Trophoblast cell (in vitro differentiated cells and primary cell): ENCODE measurements around the gene AMPH.
A peak's percentile ranks its signal among the peaks of the same experiment; 100 is the strongest.
"Not testable (repeated sequence)": the region's sequence is repeated elsewhere in the genome, so short reads cannot be mapped to it uniquely, and the experiment has no call there.

ENCODE experiments used
- DNase-seq, 2 donors: peaks; one replicate each; pipeline ENCODE4 v3.0.0-alpha.2; 2016
- H2AFZ ChIP-seq: 2 replicates; pipeline ENCODE4 v1.6.1; 2013; ENCODE audit warnings: low read length, moderate library complexity, mild to moderate bottlenecking; ENCODE audit not compliant: insufficient read depth, poor library complexity
- H2AK5ac ChIP-seq: 2 replicates; pipeline ENCODE4 v1.6.1; 2013; ENCODE audit warnings: mild to moderate bottlenecking, low read length
- H2BK120ac ChIP-seq: 2 replicates; pipeline ENCODE4 v1.6.1; 2013; ENCODE audit warnings: low read length, mild to moderate bottlenecking, moderate library complexity; ENCODE audit not compliant: insufficient read depth, poor library complexity
- H2BK12ac ChIP-seq: 2 replicates; pipeline ENCODE4 v1.6.1; 2013; ENCODE audit warnings: mild to moderate bottlenecking, low read length, moderate library complexity
- H2BK5ac ChIP-seq: 2 replicates; pipeline ENCODE4 v1.6.1; 2013; ENCODE audit warnings: low read length, low read depth, moderate library complexity, mild to moderate bottlenecking; ENCODE audit not compliant: poor library complexity
- H3K14ac ChIP-seq: 2 replicates; pipeline ENCODE4 v1.6.1; 2013; ENCODE audit warnings: mild to moderate bottlenecking, low read length
- H3K18ac ChIP-seq: 2 replicates; pipeline ENCODE4 v1.6.1; 2013; ENCODE audit warnings: mild to moderate bottlenecking, low read length
- H3K23ac ChIP-seq: 2 replicates; pipeline ENCODE4 v1.6.1; 2013; ENCODE audit warnings: low read length
- H3K27ac ChIP-seq: 2 replicates; pipeline ENCODE4 v1.5.1; 2013; ENCODE audit warnings: low read depth, mild to moderate bottlenecking, inconsistent platforms, low read length, moderate library complexity
- H3K27me3 ChIP-seq: 2 replicates; pipeline ENCODE4 v1.6.1; 2013; ENCODE audit warnings: inconsistent platforms, mild to moderate bottlenecking, low read length, moderate library complexity; ENCODE audit not compliant: insufficient read depth
- H3K36me3 ChIP-seq, 2 experiments: 1 replicate in 1 of 2; 2 replicates in 1 of 2; pipeline ENCODE4 v1.6.1; 2013; ENCODE audit warnings: low read length in 2 of 2, mild to moderate bottlenecking in 2 of 2, moderate library complexity in 1 of 2; ENCODE audit not compliant: insufficient read depth in 2 of 2, control insufficient read depth in 1 of 2
- H3K4ac ChIP-seq: 2 replicates; pipeline ENCODE4 v1.6.1; 2013; ENCODE audit warnings: low read depth, mild to moderate bottlenecking, low read length, moderate library complexity
- H3K4me1 ChIP-seq, 2 experiments: 1 replicate in 1 of 2; 2 replicates in 1 of 2; pipeline ENCODE4 v1.6.1; 2013; ENCODE audit warnings: low read length in 2 of 2, mild to moderate bottlenecking in 2 of 2, moderate library complexity in 1 of 2; ENCODE audit not compliant: insufficient read depth in 2 of 2, control insufficient read depth in 1 of 2
- H3K4me2 ChIP-seq: 2 replicates; pipeline ENCODE4 v1.6.1; 2013; ENCODE audit warnings: inconsistent platforms, mild to moderate bottlenecking, low read length, moderate library complexity
- H3K4me3 ChIP-seq: 2 replicates; pipeline ENCODE4 v1.5.1; 2013; ENCODE audit warnings: mild to moderate bottlenecking, low read depth, low read length, inconsistent platforms
- H3K79me1 ChIP-seq: one replicate; pipeline ENCODE4 v1.6.1; 2013; ENCODE audit warnings: low read length
- H3K79me2 ChIP-seq: 2 replicates; pipeline ENCODE4 v1.6.1; 2013; ENCODE audit warnings: low read length, mild to moderate bottlenecking; ENCODE audit not compliant: control insufficient read depth, insufficient read depth, poor library complexity
- H3K9ac ChIP-seq: 2 replicates; pipeline ENCODE4 v1.6.1; 2013; ENCODE audit warnings: mild to moderate bottlenecking, low read length
- H3K9me3 ChIP-seq: 2 replicates; pipeline ENCODE4 v1.6.1; 2013; ENCODE audit warnings: low read depth, mild to moderate bottlenecking, control low read depth, inconsistent platforms, low read length; ENCODE audit not compliant: insufficient read depth
- H4K12ac ChIP-seq: 2 replicates; pipeline ENCODE4 v1.6.1; 2013; ENCODE audit warnings: low read depth, mild to moderate bottlenecking, low read length, moderate library complexity
- H4K8ac ChIP-seq: 2 replicates; pipeline ENCODE4 v1.6.1; 2013; ENCODE audit warnings: low read depth, mild to moderate bottlenecking, low read length, moderate library complexity
- H4K91ac ChIP-seq: one replicate; pipeline ENCODE4 v1.6.1; 2013; ENCODE audit warnings: low read depth, mild to moderate bottlenecking, low read length, moderate library complexity
- WGBS: extraction: QIAGEN DNeasy Blood & Tissue Kit; methylation state at CpG from one replicate; pipeline ENCODE4 v1.1.7; 2013; ENCODE audit warnings: missing lambda C conversion rate; ENCODE audit not compliant: insufficient read length, insufficient coverage; ENCODE audit errors: extremely low coverage; 5-methylcytosine and 5-hydroxymethylcytosine counted together

The AMPH gene

GRCh38 chr7:38350777-38351176 is 280.4 kb downstream of the AMPH start:
- not testable (repeated sequence) for H3K14ac ChIP-seq, H3K79me1 ChIP-seq, H4K12ac ChIP-seq, H2BK5ac ChIP-seq, H2BK12ac ChIP-seq, H3K4me3 ChIP-seq, H2BK120ac ChIP-seq, H4K91ac ChIP-seq, H4K8ac ChIP-seq, H3K18ac ChIP-seq, H2AK5ac ChIP-seq, H3K4me2 ChIP-seq, H3K23ac ChIP-seq, H3K27me3 ChIP-seq, H3K9me3 ChIP-seq, H3K4me1 ChIP-seq, H3K79me2 ChIP-seq, H3K9ac ChIP-seq, H3K4ac ChIP-seq, H2AFZ ChIP-seq, H3K36me3 ChIP-seq, H3K27ac ChIP-seq, DNase-seq
- WGBS = no CpG with 5 or more reads among the region's 3 CpGs

- H4K91ac ChIP-seq, H3K4me1 ChIP-seq, H3K36me3 ChIP-seq, H3K79me1 ChIP-seq, H3K79me2 ChIP-seq, H2BK5ac ChIP-seq, H3K4ac ChIP-seq, H2BK120ac ChIP-seq, H3K4me3 ChIP-seq, H3K23ac ChIP-seq, H4K8ac ChIP-seq, H2BK12ac ChIP-seq, H3K4me2 ChIP-seq, H2AK5ac ChIP-seq, H2AFZ ChIP-seq, H3K27ac ChIP-seq, H4K12ac ChIP-seq, H3K9me3 ChIP-seq, H3K18ac ChIP-seq, H3K9ac ChIP-seq, H3K14ac ChIP-seq, H3K27me3 ChIP-seq: not testable (repeated sequence)
- no CpG with 5 or more reads among the region's 6 CpGs for WGBS
- DNase-seq = peak; percentile 33 to 55
Observed at GRCh38 chr7:38349869-38350583, 281.1 kb downstream of the AMPH start.

GRCh38 chr7:38349126-38349795 is 281.9 kb downstream of the AMPH start:
- H4K8ac ChIP-seq = not testable (repeated sequence)

GRCh38 chr7:38345299-38346172 is 285.6 kb downstream of the AMPH start:
- not testable (repeated sequence) for H3K4me1 ChIP-seq, H3K79me1 ChIP-seq, H3K79me2 ChIP-seq, H3K23ac ChIP-seq, H2AFZ ChIP-seq, H3K4ac ChIP-seq, H2BK120ac ChIP-seq, H4K91ac ChIP-seq, H4K8ac ChIP-seq, H3K27me3 ChIP-seq, H3K14ac ChIP-seq, H3K4me3 ChIP-seq, H3K36me3 ChIP-seq, H3K9ac ChIP-seq, H3K9me3 ChIP-seq, H2AK5ac ChIP-seq, H2BK12ac ChIP-seq, H3K18ac ChIP-seq, H3K4me2 ChIP-seq, H4K12ac ChIP-seq, H3K27ac ChIP-seq, H2BK5ac ChIP-seq
- no CpG with 5 or more reads among the region's 6 CpGs for WGBS
- peak in 1 of 2 donors; percentile 73 for DNase-seq

More at GRCh38 chr7:38349126-38349795, 281.9 kb downstream of the AMPH start:
- not testable (repeated sequence) for DNase-seq, H3K27me3 ChIP-seq, H2BK120ac ChIP-seq, H3K79me1 ChIP-seq, H4K91ac ChIP-seq, H3K27ac ChIP-seq, H3K9ac ChIP-seq, H2AK5ac ChIP-seq, H3K18ac ChIP-seq, H3K36me3 ChIP-seq, H3K4me1 ChIP-seq, H3K4me2 ChIP-seq, H2BK12ac ChIP-seq, H4K12ac ChIP-seq, H3K23ac ChIP-seq, H2AFZ ChIP-seq, H3K79me2 ChIP-seq, H3K4me3 ChIP-seq, H2BK5ac ChIP-seq, H3K9me3 ChIP-seq, H3K14ac ChIP-seq, H3K4ac ChIP-seq
- WGBS = no CpG with 5 or more reads among the region's 9 CpGs
